HUES48 (cell line): ENCODE data around the gene PRAMEF2.
"Not testable (repeated sequence)": the region's sequence is repeated elsewhere in the genome, so short reads cannot be mapped to it uniquely, and the experiment has no call there.

ENCODE experiments used
- H3K27ac ChIP-seq: one replicate; pipeline ENCODE4 v1.7.0; 2013; ENCODE audit warnings: low read depth, low read length, inconsistent platforms
- H3K27me3 ChIP-seq: 2 replicates; pipeline ENCODE4 v1.6.1; 2013; ENCODE audit warnings: mild to moderate bottlenecking, low read length; ENCODE audit not compliant: control insufficient read depth, insufficient read depth
- H3K36me3 ChIP-seq: 2 replicates; pipeline ENCODE4 v1.6.1; 2013; ENCODE audit warnings: low read length; ENCODE audit not compliant: control insufficient read depth, insufficient read depth
- H3K4me1 ChIP-seq: 2 replicates; pipeline ENCODE4 v1.6.1; 2013; ENCODE audit warnings: mild to moderate bottlenecking, low read length; ENCODE audit not compliant: control insufficient read depth, insufficient read depth
- H3K4me3 ChIP-seq: 2 replicates; pipeline ENCODE4 v1.5.1; 2013; ENCODE audit warnings: mild to moderate bottlenecking, low read depth, low read length
- H3K9ac ChIP-seq: 2 replicates; pipeline ENCODE4 v1.6.1; 2013; ENCODE audit warnings: mild to moderate bottlenecking, low read depth, low read length, moderate library complexity
- H3K9me3 ChIP-seq: 2 replicates; pipeline ENCODE4 v1.6.1; 2013; ENCODE audit warnings: low read length; ENCODE audit not compliant: control insufficient read depth, insufficient read depth

PRAMEF2 gene

DNA sequence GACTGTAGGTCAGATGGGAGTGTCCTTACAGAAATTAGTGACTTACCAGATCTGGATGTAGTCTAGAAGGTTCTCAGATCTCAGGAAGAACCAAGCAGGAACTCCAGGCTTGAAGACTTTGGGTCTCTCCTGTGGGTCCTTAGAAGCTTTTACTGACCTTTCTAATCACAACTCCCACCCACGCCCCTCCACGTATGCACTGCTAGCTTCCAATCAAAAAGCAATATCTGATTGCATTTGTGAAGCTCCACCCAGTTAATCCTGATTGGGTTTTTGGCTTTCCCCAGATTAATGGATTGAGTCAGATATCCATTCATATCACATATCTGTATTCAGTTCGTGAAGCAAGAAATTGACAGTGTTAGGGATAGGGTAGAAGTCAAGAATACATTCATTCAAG lies 29.2 kb downstream of the PRAMEF2 start, which contains the start of gene PRAMEF4:
TSS of gene PRAMEF4 (minus strand) at position 101 of the 400 bp plus-strand sequence. CDS start 2,807 bp downstream, outside the sequence.
- H3K4me1 ChIP-seq, H3K4me3 ChIP-seq, H3K9ac ChIP-seq, H3K36me3 ChIP-seq, H3K9me3 ChIP-seq, H3K27ac ChIP-seq, H3K27me3 ChIP-seq: not testable (repeated sequence)

DNA sequence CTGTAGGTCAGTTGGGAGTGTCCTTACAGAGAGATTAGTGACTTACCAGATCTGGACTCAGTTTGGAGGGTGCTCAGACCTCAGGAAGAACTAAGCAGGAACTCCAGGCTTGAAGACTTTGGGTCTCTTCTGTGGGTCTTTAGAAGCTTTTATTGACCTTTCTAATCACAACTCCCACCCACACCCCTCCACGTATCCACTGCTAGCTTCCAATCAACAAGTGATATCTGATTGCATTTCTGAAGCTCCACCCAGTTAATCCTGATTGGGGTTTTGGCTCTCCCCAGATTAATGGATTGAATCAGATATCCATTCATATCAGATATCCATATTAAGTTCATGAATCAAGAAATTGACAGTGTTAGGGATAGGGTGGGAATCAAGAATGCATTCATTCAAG lies 41.3 kb downstream of the PRAMEF2 start, which contains the start of gene PRAMEF10:
TSS of gene PRAMEF10 (minus strand) at position 101 of the 400 bp plus-strand sequence. CDS start 2,423 bp downstream, outside the sequence.
- H3K27ac ChIP-seq, H3K27me3 ChIP-seq, H3K9ac ChIP-seq, H3K36me3 ChIP-seq, H3K9me3 ChIP-seq, H3K4me1 ChIP-seq, H3K4me3 ChIP-seq: not testable (repeated sequence)

DNA sequence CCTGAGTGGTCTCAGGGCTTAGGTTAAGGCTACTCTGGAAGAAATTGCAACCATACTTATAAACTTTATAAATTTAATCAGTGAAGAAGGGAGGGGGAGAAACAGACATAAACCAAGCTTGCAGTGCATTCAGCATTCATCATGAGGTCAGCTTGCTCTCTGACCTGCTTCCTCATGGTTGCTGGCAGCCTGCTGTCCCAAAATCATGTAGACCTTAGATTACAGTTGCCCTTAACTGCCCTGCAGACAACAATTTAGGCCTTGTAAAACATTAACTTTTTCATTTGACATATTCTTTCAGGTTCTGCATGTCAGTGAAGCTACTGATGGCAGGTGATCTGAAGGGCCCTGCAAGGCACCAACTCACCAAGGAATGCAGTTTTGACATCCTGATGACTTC lies 42.3 kb downstream of the PRAMEF2 start:
- H3K4me1 ChIP-seq, H3K9ac ChIP-seq, H3K9me3 ChIP-seq, H3K27me3 ChIP-seq, H3K36me3 ChIP-seq, H3K27ac ChIP-seq, H3K4me3 ChIP-seq: not testable (repeated sequence)

DNA sequence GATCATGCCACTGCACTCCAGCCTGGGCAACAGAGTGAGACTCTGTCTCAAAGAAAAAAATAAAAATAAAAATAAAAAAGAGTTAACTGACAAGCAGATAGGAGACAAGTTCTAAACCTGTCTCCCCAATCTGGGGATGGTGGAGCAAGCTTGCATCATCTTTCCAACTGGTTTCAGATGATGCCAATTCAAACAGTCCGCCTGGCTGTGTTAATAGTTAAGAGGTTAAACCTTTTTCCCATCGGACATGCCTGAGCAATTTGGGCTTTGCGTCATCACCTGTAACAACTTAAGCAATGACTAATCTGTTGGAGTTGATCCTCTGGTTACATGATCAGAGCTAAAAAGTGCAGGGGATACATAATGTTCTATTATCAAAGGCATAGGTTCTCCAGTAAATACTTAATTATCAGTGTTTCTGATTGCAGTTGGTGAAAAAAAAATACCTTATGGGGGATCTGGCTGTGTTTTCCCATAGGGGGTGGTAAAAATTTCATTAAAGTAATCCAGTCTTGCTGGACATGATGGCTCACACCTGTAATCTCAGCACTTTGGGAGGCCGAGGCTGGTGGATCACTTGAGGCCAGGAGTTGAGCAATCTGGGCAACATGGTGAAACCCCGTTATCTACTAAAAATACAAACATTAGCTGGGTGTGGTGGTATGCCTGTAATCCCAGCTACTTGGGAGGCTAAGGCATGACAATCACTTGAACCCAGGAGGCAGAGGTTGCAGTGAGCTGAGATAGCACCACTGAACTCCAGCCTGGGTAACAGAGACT lies 47.1 kb downstream of the PRAMEF2 start:
- H3K9me3 ChIP-seq, H3K9ac ChIP-seq, H3K4me1 ChIP-seq, H3K27me3 ChIP-seq, H3K4me3 ChIP-seq, H3K27ac ChIP-seq, H3K36me3 ChIP-seq: not testable (repeated sequence)
